NCI-H82 (cell line): Measurements from ENCODE around the gene SASS6.
"Not testable (repeated sequence)": the region's sequence is repeated elsewhere in the genome, so short reads cannot be mapped to it uniquely, and the experiment has no call there.

ENCODE experiments used
- DNase-seq: peaks from one replicate; lab custom pipeline; 2025; lab: John Stamatoyannopoulos, UW

Gene SASS6

DNA sequence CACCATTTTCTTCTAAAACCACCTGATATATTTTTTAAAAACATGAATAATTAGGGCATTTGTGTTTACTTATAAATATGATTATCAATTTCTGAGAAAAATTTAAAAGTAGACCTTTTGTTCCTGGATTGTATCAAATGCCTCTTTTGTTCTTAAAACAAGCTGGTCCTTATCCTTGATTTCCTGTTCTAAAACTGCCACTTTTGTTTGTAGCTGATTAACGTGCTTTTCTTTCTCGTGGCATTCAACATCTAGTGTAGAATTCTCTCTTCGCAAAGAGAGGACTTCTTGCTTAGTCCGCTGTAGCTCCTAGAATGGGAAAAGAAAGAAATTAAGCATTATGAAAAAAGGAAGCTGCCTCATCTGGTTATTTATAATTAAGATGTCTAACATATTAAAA is 25.0 kb downstream of the SASS6 start:
- DNase-seq: no peak

DNA sequence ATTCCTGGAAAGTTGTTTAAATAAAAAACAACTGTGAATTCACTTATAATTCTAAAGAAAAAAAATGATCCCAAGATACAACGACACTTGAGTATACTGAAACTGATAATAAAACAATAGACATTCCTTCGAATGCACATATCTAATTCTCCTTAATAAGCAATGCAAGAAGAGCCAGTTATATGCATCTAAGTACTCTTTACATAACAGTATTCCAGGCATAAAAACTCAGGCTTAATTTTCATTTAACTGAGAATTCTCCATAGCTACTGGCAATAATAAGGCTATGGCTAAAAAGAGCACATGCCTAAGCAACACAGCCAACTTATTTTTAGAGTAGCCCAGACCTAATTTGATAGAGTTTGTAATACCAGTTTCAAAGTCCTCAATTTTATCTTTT is 31.2 kb downstream of the SASS6 start:
- no peak for DNase-seq

GRCh38 chr1:100100202-100100601 is 32.5 kb downstream of the SASS6 start:
- DNase-seq: no peak

DNA sequence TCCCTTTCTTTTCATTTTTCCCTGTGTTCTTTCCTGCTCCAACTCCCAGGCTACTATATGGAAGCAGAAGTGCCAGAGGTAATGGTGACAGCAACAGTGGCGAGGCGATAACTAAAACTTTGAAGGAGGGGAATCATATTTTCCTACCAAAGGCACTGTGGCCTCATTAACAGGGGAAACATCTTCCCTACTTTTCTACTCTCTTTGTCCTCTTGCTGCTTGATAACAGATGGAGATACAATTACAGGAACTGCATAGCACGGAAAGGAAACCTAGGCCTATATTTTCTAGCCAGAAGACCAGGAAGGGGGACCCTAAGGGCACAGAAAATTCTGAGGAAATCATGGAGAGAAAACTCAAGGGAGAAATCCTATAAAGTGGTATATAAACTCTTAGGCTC is 42.3 kb downstream of the SASS6 start:
- no peak for DNase-seq

GRCh38 chr1:100089082-100089481 is 43.6 kb downstream of the SASS6 start:
- no peak for DNase-seq

- no peak for DNase-seq
These were observed 45.3 kb downstream of the SASS6 start for GRCh38 chr1:100087396-100087795.

DNA sequence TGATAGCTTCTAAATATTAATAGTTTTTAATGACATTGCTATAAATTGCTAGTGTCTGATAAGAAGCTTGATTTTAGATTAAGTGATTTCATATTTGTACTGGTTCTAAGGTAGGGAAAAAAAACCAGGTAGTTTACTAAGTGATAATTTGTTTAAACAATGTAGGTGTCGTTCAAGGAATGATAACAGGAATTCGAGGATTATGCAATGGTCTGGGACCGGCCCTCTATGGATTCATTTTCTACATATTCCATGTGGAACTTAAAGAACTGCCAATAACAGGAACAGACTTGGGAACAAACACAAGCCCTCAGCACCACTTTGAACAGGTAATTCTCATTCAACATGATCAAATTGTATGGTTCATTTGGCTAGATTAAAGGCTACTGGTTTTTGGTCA is 52.4 kb downstream of the SASS6 start:
- DNase-seq: no peak

DNA sequence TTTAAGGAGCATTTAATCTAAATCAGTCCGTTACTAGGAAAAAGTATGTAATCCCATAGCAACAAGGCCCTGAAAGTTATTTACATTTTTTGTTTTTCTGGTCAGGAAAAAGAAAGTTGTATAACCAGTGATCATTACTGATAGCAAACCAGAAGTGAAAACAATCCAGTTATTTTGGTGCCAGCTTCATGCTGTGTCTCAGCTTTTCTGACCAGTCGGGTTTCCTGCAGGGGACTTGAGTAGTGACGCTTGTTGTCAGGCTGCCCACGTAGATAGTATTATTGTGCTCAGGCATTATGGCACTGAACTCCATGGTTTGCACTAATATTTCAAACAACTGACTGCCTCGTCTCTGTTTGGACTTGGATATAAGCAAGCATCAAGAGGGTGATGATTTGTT is 55.2 kb downstream of the SASS6 start:
- DNase-seq: no peak

GRCh38 chr1:100076744-100077143 is 56.0 kb downstream of the SASS6 start:
- no peak for DNase-seq

GRCh38 chr1:100076319-100076718 is 56.4 kb downstream of the SASS6 start:
- no peak for DNase-seq

GRCh38 chr1:100075773-100076172 is 57.0 kb downstream of the SASS6 start:
- DNase-seq: no peak

DNA sequence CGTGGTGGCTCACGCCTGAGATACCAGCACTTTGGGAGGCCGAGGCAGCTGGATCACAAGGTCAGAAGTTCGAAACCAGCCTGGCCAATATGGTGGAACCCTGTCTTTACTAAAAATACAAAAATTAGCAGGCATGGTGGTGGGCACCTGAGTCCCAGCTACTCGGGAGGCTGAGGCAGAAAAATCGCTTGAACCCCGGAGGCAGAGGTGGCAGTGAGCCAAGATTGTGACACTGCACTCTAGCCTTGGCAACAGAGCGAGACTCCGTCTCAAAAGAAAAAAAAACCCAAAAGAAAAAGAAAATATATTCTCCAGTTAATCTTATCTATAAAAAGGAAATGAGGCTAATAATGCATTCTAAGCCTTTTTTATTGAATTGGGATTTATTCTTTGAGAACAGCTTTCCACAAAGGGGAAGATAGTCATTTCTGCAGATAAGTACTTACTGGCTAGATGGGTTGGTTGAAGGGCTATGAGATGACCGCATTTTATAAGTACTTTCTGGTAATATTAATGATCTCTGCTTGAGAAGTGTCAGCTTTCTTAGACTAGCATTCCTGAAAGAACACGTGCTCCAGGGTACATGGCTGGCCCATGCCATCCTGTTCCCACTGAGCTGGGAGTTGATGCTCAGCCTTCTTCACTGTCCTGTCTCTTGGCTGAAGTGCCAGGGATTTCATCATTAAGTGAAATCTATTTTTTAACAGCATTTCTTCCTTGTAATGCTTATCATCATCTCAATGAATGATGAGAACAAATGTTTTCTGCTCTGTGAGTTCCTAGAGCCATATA is 57.9 kb downstream of the SASS6 start:
- DNase-seq: no peak

- no peak for DNase-seq
These were observed 59.2 kb downstream of the SASS6 start for GRCh38 chr1:100073531-100073930.

GRCh38 chr1:100070201-100070939 is 62.4 kb downstream of the SASS6 start:
- DNase-seq: no peak

DNA sequence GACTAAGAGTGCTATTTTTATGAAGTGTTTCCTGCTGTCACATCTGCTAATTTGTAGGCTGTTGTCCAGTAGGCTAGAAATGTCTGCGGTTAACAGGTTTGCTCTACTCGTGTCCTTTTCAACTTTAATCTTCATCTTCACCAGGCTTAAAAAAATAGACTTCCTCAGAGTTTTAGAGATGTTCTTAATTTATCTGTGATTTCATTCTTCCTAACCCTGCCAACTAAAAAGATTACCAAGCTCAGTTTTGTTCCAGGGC is 66.8 kb downstream of the SASS6 start:
- DNase-seq: no peak

- DNase-seq: no peak
These were observed 67.4 kb downstream of the SASS6 start for GRCh38 chr1:100065183-100065968.

DNA sequence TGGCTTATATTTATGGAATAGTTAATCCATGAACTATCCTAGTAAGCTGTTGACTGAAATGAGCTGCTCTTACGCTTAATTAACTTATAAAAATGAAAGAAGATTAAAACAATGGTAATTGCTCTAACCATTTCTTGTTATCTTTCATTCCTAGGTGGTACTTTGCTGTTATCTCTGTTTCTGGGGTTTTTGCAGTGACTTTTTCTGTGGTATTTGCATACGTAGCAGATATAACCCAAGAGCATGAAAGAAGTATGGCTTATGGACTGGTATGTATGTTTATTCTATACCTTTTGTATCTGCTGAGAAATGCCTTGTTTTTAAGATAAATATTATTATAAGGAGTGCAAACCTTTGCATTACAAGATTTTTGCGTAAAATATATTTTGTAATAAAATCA is 71.0 kb downstream of the SASS6 start:
- no peak for DNase-seq

DNA sequence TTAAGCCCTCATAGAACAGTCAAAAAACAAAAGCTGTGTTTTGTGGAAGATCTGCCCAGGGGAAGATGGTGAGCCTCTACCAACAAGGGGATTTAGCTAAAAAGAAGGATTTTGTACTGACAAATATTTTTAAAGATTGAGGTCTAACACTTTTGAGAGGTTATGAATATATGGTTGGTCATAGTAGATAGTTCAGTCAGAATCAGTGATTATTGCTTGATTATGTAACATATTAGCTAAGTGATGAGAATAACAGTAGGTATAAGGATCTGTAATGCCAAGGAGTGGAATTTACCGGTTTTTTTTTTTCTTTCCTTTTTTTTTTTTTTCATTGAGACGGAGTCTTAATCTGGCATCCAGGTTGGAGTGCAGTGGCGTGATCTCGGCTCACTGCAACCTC is 79.0 kb downstream of the SASS6 start:
- no peak for DNase-seq

- DNase-seq: no peak
These were observed 79.6 kb downstream of the SASS6 start for GRCh38 chr1:100053119-100053518.

DNA sequence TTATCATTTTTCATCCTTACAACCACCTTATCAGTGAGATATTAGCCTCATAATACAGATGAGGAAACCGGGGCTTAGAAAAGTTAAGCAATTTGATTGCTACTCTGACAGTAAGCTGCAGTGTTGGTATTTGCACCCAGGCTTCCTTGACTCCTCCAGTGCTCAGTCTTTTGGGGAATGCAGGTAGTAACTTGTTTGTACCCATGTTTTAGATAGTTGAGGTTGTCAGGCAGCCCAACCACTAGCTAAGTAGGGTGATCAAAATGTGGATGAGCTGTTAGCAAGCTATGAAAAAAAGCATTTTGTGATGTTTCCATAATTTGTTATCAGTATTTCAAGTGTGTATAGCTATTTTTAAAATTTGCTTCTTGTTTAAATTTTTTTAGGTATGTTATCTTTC is 80.8 kb downstream of the SASS6 start:
- no peak for DNase-seq

- DNase-seq: no peak
These were observed 81.3 kb downstream of the SASS6 start for GRCh38 chr1:100051401-100051800.

DNA sequence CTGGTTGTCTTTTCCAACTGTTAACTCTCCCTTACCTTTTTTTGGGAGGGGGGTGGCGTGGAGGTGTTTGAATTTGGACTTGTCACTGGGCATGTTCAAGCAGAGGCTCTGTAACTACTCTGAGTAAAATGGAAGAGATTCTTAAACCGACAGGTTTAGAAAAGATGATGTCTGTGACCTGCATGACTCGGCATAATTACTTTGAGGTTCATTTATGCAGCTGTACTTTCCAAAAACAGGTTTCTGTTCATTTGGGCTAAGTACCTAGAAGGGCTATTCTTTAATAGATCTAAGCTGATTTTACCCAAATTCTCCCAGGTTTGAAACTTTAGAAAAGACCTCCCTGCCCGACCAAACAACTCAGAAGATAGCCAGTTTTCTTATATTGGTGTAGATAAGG is 82.6 kb downstream of the SASS6 start:
- no peak for DNase-seq

DNA sequence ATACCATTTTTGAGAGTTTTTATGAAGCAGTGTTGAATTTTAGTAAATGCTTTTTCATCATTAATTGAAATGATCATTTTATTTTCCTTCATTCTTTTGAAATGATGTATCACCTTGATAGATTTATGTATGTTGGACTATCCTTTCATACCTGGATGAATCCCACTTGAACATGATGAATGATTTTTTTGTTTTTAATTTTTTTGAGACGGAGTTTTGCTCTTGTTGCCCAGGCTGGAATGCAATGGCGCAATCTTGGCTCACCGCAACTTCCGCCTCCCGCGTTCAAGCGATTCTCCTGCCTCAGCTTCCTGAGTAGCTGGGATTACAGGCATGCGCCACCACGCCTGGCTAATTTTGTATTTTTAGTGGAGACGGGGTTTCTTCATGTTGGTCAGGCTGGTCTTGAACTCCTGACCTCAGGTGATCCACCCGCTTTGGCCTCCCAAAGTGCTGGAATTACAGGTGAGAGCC is 85.5 kb downstream of the SASS6 start:
- DNase-seq: not testable (repeated sequence)
